ENCODE data around the gene WASL.
"Not testable (repeated sequence)": the region's sequence is repeated elsewhere in the genome, so short reads cannot be mapped to it uniquely, and the experiment has no call there.

The WASL gene

GRCh38 chr7:123729218-123729578, 19.6 kb downstream of the WASL start:
- DNase-seq, result no peak

DNA sequence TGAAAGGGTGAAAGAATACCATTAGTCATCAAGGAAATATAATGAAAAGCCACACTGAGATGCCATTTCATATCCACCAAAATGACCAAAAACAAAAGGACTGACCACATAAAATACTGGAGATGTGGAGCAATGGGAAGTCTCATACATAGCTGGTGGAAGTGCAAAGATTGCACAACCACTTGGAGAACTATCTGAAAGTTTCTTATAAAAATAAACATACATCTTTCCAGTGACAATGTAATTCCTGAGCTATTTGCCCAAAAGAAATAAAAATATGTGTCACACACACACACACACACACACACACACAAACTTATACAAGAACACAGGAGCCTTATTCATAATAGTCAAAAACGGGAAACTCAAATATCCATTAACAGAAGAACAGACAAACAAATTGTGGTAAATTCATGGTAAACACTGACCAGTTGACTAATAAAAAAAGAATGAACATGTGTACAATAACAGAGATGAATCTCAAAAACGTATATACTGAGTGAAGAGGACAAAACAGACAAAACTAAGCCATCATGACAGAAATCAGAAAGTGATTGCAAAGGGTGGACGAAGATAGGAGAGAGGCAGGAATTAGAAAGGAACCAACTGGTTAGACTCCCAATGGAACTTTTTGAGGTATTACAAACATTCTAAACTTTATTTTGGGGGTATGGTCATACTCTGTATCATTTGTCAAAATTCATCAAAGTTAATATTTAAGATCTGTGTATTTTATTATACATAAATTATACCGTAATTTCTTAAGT, 21.5 kb downstream of the WASL start:
- no peak for DNase-seq

DNA sequence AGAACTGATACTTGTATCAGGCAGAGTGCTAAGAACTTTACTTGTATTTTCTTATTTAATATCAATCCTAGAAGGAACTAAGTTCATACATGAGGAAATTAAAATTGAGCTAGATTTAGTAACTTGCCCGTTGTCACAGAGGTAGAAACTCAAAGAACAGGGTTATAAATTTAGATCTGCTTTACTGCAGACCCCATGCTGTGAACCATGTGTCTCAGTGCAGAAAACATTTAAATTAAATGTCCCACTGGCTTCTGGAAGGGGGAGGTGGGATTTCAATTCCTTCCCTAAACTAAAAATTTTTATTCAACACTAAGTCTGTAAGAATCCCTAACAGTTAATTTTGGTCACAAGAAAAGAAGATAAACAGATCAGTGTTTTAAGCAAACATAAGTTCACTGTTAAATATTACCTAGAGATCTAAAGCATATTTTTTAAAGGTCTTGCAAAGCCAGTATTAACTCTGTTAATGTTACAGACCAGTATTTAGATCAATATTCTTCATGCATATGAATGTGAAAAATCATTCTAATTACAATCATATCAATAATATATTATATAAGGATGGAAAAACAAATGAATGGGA, 23.1 kb downstream of the WASL start:
- no peak for DNase-seq

GRCh38 chr7:123724817-123725253, 24.0 kb downstream of the WASL start:
- no peak for DNase-seq

DNA sequence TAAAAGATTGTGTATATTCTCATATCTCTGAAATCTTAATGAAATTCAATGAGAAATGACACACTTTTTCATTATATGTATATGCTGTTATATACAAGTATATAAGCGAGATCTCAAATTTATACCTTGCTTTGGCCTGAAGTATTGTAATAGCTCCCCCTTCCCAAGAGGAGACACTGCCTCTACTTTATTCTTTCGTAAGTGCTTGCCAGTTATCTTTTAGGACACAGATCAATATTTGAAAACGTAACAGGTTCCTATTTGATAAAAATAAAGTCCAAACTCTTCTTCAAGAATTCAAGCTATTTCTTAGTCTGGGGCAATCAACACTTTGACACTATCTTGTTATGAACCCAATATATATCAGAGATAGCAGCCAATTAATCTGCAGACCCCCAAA, 24.9 kb downstream of the WASL start:
- DNase-seq, result no peak

DNA sequence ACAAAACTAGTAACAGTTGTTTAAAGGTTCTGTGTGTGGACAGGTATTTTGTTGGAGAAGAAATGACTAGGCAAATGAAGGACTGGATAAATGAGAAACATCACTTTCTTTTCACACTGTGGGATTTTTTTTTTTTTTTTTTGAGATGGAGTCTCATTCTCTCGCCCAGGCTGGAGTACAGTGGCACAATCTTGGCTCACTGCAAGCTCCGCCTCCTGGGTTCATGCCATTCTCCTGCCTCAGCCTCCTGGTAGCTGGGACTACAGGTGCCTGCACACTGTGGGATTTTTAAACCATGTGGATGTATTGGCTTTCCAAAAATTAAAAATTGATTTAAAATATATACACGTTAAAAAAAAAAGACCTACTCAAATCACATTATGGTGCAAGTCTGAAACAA, 28.3 kb downstream of the WASL start:
- not testable (repeated sequence) for DNase-seq

DNA sequence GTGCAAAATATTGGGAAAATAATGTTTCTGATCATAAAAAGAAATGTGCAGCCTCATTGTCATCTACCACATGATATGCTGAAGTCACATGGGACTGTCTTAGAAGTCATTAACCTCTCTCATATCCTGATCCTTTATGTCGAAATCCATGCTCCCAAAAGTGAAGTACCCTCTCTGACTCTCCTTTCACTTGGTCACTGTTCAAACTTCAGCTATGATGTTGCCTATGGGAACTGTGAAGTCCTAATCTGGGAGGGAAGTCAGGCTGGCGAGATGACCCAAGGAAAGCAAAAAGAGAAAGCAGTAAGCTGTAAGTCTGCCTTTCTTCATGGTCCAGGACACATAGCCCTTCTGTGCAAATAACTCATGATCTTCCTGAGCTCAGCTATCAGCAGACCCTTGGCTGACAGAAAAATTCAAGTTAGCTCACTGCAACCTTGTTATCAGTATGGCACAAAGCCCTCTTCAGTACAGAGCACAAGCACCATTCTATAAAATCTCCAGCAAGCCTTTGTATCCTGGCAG, 29.5 kb downstream of the WASL start:
- no peak for DNase-seq

GRCh38 chr7:123718773-123719172, 30.0 kb downstream of the WASL start:
- DNase-seq, result no peak

DNA sequence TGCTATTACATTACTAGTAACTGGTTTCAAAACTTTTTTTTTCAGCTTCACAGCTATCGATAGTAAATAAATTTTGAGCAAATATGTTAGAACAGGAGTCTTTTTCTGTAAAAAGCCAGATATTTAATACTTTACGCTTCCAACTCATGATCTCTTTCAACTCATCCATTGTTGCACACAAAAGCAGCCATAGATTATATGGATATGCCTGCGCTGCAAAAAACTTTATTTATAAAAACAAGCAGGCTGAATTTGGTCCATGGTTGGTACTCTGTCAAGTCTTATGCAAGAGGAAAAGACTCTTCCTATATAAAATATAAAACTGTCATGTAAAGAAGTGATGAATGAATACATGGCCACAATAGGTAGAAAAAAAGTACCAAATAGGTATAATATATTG, 31.1 kb downstream of the WASL start:
- no peak for DNase-seq

DNA sequence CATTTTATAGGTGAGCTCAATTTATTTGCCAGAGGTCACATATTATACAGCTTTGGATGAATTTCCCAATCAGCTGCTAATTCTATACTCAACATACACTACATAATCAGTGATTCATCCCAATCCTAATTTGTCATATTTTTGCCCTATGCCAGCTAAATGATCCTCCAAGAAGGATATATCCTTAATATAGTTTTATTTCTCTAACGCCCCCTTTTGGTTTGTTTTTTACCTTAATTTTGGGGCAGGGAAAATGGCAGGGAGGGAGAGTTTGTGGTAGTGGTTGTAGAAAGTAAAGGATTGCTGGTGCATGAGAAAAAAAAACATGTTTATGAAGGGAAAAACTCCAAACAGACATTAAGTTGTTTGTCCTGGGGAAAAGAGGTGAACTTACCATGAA, 31.9 kb downstream of the WASL start:
- no peak for DNase-seq

- DNase-seq, result no peak
These were observed 33.0 kb downstream of the WASL start for GRCh38 chr7:123715799-123716198.

GRCh38 chr7:123715198-123715597, 33.6 kb downstream of the WASL start:
- DNase-seq, result no peak

- DNase-seq, result no peak
These were observed 34.3 kb downstream of the WASL start for GRCh38 chr7:123714296-123715080.

- DNase-seq, result no peak
These were observed 36.2 kb downstream of the WASL start for GRCh38 chr7:123712619-123713018.

DNA sequence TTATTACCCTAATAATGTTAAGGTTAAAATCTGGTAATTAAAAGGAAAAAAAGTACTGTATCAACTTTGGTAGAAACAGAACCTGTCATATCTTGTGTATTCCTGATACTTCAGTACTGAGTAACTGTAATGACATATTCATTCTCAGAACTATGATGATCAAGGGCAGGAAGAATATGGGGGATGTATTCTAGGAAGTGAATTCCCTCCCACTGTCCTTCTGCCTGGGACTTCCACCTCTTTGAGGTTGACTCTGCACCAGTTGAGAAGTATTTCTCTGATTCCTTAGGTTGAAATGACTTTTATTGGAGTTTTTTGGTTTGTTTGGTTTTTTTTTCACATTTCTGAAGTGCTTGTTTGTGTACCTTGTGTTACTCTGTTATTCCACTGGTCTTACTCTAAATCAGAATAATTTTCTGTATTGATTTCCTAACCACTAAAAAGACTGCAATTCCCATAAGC, 36.9 kb downstream of the WASL start:
- DNase-seq, result no peak

- no peak for DNase-seq
These were observed 38.1 kb downstream of the WASL start for GRCh38 chr7:123710683-123711082.

DNA sequence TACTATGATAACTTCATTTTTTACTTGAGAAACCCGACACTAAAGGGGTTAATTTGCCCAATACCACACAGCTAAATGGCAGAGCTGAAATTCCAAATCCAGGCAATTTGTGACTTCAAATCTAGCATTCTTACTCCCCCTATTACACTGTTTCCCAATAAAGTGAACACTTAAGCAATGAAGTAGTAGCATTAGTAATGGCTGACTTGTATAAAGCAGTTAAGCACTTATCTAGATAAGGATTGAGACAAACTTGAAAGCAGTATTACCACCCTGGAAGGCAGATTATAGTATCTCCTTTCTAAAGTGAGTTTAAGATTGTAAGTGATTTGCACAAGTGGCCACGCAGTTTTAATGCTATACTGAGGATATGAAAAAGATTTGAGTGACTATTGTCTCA, 39.3 kb downstream of the WASL start:
- DNase-seq, result no peak

GRCh38 chr7:123705211-123705901, 43.4 kb downstream of the WASL start:
- no peak for DNase-seq

- no peak for DNase-seq
These were observed 52.7 kb downstream of the WASL start for GRCh38 chr7:123695944-123696677.

DNA sequence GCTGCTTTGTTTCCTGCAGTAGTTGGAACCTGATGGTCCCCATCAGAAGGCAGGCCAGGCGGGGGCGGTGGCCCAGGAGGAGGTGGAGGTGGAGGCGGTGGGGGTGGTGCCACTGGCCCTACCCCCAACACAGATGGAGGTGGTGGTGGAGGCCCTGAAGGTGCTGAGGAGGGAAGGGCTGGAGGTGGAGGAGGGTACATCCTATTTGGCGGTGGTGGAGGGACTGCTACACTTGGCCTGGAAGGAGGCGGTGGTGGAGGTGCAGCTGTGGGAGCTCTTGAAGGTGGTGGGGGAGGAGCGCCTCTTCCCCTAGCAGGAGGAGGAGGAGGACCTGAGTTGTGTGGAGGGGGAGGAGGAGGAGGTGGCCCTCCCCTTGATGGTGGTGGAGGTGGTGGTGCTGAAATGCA, 56.3 kb downstream of the WASL start:
- DNase-seq, result no peak

DNA sequence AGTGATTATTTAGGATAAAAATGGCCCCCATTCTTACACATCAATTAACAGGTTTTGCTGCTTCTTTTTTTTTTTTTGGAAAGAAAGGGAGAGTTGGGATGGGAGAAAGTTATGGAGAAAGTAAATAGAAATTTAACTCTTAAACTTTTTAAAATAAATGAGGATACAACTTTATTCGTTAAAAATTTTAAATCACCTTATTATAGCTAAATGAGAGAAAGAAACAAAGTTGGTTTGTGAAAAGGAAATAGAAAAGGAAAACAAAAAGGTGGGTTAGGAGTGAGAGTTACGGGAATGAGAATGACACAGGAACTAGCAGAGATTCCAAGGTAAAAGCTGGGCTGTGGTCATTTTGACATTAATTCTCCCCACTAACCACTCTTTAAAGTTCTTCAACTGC, 58.3 kb downstream of the WASL start:
- DNase-seq, result no peak

DNA sequence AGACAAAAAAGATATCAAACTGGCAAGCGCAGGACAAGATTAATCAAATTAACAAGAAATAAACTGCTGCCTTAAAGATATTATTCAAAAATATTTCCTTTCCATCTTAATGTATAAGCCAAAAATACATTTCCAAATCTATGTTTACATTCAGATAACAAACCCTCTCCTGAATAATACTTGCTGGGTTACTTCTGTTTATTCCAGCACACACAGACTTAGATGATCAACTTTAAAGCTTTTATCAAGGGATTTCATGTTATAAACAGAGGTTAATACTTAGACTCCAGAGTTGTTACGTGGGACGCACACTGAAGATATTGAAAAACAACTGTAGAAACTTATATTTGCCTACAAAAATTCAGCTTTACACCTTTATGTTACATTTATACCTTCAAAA, 59.6 kb downstream of the WASL start:
- no peak for DNase-seq

Data from activated gamma-delta T cell treated with Interleukin-2 at 50 U/mL for 16 hours (primary cell).